Activated CD8-positive, alpha-beta memory T cell treated with anti-CD3 and anti-CD28 coated beads, Interleukin-2, amount 50 U/mL, for 48 hours (primary cell): ENCODE data around the gene SLC4A1.

Experiments
- DNase-seq: peaks from one replicate; pipeline ENCODE4 v3.0.0-alpha.2; 2020

SLC4A1 gene

DNA sequence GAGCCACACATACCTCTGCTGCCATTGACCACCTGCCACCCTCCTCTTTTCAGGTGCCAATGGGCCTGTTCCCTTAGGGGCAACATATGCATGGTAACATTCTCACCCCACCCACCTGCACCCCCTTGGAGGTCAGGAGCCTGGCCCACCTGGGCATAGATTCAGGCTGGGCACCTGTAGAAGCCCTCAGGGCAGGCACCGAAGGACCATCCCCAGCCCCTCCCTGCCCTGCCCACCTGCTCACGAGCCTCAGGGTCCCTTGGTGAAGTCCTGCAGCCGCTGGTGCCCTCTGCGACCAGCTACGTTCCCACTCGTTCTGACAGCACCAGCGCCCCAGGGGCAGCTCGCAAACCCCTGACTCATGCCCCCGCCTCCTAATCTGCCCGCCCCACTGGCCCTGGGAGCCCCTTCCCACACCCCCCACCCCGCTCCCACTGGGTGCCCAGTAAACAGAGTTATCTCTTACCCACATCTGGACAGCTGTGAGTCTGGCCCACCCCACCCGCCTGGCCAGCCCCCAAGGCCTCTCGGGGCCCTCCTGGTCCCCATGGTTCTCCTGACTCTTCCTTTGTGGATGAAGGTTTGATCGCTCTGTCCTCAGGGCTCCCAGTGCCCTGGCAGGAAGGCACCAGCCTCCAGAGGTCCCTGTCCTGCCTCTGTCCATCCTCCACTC is at the start of gene SLC4A1:
TSS of gene SLC4A1 (minus strand) at position 318 of the 673 bp plus-strand sequence. CDS start 5,269 bp downstream, outside the sequence.
- no peak for DNase-seq

DNA sequence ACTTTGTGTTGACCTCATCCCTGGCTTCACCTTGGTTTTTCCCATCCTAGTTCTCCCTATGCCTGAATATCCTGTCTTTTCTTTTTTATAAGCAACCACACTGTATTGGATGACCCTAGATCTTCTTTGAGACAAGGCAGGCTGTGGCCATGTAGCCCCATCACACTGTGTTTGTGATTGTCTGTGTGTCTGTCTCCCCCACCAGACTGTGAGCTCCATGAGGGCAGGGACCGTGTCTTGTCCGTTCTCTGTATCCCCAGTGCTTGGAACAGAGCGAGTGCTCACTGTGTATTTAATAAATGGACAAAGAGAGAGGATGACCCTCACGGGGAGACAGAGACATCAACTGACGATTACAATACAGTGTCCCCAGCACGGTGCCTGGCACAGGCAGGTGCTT is 49.6 kb upstream of the SLC4A1 start:
- no peak for DNase-seq

DNA sequence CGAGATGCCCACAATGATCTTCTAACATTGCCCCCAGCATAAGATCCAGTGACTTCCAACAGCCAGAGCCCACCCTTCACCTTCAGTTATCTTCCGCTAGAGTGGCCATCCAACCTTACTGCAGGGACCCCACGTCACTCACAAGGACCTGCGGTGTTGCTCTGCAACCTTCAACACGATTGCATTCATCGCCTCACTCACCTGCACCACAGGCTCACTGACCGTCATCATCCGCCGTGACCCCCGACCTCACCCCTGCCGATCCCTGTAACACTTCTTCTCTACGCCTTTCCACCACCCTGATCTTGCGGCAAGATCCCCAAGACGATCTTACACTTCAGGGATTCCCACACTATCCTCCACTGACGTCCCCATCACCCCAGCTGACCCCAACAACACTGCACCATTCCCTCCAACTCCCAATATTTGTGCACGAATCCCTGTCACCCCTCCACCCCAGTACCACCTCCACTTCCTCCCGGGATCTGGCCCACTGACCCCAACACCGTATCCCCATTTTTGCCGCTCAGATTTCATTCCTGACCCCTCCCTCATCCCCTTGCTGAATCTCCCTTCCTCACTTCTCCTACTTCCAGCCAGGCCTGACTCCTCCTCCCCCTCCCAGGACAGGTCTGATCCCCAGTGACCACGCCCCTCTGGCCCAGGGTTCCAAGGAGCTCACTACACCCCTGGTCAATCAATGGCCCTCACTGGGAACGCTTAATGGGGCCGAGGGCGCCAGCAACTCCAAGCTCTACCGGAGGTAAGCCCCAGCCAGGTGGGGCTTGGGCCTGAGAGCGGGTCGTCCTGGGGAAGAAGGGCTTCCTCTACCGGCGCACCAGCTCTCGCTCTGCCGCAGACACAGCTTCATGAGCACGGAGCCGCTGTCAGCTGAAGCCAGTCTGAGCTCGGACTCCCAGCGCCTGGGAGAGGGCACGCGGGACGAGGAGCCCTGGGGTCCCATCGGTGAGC is 48.1 kb upstream of the SLC4A1 start:
- DNase-seq, result no peak

DNA sequence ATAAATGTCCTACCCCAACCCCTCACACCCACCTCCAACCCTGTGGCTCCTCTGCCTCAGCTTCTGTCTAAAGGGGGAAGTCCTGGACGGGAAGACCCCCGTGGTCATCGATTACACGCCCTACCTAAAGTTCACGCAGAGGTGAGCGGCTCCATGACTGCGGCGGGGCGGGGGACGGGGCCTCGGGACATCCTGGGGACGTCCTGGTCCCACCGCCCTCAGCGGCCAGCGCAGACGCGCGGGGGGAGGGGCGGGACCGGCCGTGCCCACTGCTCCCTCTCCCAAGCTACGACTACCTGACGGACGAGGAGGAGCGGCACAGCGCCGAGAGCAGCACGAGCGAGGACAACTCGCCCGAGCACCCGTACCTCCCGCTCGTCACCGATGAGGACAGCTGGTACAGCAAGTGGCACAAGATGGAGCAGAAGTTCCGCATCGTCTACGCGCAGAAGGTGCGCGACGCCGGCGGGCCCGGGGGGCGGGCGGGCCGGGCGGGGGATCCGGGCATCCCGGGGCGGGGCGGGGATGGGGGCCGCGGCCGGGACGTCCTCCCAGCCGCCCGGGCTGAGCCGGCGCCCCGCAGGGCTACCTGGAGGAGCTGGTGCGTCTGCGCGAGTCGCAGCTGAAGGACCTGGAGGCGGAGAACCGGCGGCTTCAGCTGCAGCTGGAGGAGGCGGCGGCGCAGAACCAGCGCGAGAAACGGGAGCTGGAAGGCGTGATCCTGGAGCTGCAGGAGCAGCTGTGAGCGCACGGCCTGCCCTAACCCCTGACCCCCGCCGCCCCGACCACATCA is 47.1 kb upstream of the SLC4A1 start:
- peak; percentile 74 for DNase-seq

DNA sequence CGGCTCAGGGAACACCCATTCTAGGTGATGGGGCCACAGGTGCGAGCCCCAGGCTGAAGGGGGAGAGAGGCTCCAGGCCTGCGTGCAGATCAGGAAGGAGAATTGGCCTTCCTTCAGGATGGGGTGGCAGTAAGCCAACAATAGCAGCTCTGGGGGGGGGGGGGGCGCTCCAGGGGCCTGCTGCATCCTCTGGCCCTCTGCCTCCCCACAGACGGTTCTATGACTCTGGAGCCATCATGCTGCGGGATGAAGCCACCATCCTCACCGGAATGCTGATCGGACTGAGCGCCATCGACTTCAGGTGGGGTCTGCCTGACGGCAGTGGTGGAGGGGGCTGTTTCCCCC is 46.6 kb upstream of the SLC4A1 start:
- no peak for DNase-seq

DNA sequence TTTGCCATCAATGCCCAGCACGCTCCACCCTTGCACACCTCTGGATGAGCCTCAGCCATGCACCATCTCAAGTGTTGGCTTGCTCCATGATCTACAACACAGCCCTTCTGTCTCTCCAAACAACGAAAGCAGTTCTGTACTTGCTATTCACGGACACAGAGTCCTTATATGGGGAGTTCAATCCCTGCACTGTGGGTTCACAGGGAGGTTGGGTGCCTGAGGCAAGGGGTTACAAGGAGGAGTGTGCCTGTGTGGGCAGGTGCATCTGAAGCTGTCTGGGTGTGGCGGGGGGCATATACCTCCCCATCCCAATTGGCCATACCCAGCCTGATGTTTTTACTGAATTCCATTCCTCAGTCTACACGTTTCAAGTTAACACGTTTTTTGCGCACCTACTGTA is 46.1 kb upstream of the SLC4A1 start:
- no peak for DNase-seq

DNA sequence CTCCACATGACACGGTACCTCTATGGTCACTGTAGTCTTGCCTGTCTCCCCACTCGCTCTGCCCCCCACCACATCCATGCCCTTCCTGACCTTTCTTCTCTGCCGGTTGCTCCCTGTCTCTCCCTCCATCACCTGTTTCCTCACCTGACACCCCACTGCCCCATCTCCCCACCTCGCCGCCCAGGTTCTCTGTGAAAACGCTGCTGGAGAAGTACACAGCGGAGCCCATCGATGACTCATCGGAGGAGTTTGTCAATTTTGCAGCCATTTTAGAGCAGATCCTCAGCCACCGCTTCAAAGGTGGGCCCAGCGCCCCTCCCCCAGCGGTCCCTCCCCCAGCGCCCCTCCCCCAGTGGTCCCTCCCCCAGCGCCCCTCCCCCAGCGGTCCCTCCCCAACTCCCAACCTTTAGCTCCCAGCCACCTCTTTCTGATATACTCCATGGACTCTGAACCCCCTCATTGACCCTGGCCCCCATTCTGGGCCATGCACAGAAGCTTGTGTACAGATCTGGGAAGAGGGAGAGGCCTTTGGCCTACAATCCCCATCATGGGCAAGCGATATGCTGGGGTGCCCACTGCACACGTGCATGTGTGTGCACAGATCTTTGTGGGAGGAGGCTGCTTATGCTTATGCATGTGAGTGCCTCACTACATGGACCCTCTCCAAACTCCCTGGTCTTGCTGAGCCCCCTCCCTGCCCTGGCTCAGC is 44.6 kb upstream of the SLC4A1 start:
- no peak for DNase-seq

DNA sequence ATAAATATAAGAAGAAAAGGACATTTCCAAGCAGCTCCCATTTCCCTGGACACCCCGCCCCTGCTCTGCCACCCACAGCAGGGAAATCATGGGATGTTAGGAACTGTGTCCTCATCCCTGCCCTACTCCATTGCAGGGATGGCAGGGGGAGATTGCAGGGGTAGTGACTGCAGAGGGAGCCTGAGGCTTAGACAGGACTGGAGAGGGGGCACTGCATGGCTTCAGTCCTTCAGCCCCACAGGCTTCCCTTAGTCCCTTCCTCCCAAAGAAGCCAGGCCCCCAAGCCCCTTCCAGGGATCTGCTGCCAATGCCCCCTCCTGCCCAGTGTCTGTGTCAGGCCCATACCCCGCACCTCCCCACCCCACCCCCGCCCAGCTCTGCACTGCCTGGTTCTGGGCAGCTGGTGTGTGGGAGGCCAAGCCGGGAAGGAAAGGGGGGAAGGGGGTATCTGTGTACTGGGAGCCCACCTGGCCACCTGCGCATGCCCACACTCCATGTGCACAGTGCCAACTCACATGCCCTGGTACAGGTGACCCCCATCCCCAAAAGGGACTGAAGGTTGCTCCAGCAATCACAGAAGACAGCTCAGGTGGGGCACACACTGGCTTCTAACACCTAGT is 43.7 kb upstream of the SLC4A1 start:
- no peak for DNase-seq

DNA sequence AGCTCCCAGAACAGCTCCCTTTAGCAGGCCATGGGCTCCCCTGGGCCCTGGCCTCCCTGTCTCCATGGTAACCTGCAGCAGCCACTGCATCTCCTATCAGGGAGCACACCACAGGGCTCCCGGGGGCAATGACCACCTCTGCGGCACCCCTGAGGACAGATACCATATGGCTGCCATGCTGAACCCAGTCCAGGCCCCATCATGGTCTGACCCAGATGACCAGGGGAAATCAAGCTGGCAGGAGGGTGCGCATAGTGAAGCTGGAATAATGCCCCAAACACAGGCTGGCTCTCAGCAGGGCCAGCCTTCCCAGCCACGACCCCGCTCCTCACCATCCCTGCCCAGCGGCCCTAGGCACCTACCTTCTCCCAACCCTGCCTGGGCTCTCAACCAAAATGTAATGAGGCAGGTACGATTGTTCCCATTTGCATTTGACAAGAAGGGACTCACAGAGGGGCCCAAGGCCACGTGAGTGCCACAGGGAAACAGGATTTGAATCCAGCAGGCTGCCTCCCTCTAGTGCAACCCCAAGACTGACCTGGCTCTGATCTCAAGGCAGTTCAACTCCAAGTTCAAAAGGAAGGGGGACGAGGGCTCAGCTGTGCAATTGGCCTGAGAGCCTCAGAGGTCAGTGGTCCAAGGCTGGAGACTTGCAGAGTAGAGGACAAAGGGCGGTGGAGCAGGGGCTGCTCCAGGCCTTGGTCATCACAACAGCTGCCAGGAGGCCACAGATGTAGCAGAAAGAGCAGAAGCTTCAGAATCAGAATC is 42.9 kb upstream of the SLC4A1 start:
- no peak for DNase-seq

DNA sequence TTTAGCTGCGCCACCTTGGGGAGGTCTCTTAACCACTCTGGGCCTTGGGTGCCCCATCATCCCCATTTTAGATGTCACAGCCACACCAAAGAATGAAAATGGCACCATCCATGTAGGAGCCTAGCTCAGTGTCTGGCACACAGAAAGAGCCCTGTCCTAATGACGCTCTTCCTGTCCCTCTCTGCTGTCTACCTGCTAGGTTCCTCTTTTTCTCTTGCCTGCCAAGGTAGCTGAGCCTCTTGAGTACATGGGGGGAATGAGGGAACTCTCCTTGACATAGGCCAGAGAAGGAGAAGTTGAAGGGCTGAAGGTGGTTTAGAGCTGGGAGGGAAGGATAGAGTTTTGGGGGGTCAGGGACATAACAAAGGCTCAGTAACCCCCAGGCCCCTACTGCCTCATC is 42.3 kb upstream of the SLC4A1 start:
- DNase-seq, result no peak

DNA sequence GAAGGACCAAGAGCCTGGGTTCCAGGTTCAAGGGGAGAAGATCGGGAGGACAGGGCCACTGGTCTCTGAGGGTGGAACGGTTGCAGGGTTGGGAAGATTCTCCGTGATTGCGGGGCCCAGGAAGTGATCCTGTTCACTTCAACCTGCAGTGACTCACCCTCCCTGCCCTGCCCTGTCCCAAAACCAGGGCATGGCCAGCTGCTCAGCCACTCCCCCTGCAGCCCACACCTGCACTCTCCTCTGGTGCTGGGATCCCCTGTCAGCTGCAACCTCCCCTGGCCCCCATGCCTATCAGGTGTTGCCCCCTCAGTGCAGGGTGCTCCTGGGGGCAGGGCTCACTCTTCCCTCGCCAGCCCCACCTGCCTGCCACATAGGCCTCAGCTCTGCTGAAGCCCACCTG is 41.5 kb upstream of the SLC4A1 start:
- DNase-seq, result no peak

DNA sequence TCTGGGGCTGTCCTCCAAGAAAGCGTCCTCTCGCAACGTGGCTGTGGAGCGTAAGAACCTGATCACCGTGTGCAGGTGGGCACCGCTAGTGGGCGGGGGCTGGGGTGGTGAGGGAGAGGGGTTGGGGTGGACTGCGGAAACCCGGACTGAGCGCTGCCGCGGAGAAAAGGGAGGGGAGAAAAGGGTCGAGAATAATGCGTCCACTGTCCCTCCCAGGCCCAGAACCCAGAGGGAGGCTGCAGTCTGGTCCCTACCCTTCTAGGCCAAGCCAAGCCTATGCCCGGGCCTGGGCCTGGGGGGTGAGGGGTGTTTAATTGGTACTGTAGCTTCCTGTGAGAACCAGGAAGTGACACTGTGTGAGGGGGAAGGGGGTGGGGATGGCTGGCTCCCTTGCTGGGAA is 40.9 kb upstream of the SLC4A1 start:
- no peak for DNase-seq

DNA sequence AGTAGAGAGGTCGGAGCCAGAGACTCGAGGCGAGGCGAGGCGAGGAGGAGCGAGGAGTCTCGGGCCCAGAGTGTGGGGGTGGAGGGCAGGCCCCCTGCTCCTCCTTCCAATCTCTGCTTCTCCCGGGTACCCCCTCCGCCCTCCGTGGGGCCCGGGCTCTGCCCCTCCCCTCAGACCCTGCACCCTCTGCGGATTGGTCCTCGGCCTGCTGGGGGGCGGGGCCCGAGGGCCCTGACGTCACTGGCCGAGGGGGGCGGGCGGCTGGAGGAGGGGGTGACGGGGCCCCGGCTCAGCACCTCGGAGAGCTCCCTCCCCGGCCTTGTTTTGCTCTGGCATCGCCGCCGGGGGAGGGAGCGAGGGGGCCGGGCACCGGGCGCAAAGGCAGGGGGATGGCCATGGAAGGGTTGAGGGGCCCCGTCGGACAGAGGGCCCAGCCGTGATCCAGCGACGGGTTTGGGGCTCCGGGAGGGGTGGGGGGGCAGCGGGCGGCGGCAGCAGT is 40.4 kb upstream of the SLC4A1 start, which contains the start of gene RUNDC3A:
TSS of gene RUNDC3A (plus strand) at position 282 of the 499 bp plus-strand sequence. CDS start 232 bp downstream, outside the sequence.
- DNase-seq, result peak; percentile 94

DNA sequence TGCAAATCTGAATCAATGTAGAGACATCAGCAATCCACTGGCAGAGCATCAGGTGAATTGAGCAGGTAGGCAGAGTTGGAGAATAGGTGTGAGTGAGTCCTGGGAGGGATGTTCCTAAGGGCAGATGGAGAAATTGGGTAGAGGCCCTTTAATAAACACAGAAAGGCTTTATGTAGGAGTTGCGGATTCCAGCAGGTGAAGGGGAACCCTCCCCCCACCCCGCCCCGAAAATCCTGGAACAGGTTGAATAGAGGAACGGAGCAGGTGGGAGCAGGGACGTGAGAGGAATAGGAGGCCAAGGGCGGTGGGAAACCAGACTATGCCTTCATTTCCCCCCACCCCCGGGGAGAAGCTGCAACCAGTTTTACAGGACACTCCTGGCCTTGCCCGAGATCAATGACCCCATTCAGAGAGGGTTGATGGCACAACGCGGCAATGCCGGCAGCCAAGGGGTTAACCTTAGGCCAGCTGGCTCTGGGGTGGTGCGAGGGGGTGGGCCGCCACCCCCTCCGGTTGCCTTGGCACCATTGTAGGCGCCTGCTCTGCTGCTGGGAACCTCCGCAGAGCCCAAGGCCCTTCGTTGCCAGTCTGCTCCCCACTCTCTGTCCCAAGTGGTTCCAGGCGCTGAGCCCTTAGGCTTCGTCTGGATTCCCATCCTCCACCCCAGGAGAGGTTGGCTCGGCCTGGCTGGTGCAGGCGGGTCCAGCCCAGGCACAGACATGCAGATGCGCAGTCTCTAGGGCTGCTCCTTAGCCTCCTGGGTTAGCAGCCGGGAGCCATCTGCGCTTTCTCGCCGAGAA is 39.7 kb upstream of the SLC4A1 start:
- DNase-seq, result no peak

DNA sequence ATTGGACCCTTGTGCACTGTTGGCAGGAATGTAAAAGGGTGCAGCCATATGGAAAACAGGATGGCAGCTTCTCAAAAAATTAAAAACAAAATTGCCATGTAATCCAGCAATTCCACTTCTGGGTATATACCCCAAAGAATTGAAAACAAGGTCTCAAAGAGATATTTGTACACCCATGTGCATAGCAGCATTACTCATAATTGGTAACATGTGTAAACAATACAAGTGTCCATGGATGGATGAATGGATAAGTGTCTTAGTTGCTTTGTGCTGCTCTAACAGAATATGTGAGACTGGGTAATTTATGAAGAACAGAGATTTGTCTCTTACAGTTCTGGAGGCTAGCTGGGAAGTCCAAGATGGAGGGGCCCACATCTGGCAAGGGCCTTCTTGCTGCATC is 36.7 kb upstream of the SLC4A1 start:
- no peak for DNase-seq

DNA sequence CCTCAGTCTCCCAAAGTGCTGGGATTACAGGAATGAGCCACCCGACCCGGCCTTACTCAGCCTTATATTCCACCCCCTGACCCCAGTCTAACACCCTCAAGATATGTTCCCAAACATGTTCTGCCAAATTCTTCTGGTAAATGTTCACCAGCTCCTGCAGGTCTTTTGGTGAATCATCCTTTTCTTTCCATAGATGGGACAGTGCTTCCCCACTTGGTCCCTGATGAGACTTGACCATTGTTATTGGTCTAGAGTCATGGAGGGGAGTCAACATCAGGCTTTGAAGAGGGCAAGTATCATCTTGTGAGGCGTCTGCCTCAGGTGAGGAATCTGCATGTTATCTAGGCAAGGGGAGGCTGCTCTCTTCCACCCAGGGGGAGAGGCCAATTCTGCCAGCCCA is 30.0 kb upstream of the SLC4A1 start:
- no peak for DNase-seq

DNA sequence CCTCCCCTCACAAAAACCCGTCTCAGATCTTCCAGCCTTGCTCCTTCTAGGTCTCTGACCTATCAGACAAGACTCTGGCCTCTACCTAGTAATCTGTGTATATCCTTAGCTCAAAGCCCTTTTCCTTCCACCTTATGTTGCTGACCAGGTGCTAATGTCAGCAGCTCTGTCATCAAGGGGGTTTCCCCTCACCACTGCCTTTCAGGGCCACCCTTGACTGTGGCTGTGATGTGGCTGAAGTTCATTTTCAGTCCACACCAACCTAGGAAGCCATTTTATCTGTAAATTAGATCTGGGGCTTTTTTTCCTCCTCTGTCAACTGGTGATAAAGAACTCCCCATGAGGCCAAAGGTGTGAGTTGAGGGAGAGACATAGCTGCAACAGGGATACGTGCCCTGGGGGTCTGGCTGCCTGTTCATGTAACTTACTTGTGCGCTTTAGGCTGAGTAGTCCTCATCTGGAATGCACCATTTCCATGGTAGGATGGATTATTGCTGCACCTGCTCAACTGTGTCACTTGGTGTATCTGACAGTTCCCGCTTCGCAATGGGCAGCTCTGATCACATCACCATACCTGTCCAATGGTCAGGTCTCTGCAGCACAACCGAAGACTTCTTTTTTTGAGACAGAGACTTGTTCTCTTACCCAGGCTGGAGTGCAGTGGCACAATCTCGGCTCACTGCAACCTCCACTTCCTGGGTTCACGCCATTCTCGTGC is 25.7 kb upstream of the SLC4A1 start:
- DNase-seq, result no peak

DNA sequence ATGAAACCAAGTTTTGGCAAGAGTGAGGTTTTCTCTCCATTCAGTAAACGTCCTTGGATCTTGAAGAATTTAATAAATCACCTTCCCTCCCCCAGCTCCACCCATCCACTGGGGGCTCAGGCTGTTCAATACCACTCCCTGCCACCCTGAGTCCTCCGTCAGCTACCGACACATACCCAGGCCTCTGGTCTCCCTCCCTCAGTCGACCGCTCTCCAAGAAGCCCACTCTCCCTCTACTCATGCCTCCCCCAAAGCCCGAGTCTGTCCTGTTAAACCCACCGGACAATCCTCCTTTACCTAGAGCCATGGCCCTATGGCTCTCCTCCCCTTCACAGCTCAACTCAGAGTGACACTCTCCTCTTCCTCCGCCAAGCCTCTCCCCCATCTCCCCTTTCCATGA is 19.7 kb upstream of the SLC4A1 start:
- DNase-seq, result no peak

DNA sequence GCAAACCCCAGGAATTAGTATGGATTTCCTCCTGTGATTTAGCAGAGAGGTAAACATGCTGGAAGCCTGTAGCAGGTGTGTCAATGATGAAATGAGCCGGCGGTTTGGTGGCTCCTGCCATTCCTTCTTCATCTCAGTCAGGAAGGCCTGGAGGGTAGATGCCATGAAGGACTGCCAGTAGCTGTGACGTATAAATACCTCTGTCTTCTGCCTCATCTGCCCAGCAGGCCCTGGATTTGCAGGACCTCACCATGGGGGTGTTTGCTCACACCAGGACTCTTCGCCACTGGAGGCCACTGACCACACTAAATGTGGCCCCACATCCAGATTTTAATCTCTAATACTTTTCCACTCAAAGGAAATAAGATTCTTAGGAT is 16.1 kb upstream of the SLC4A1 start:
- DNase-seq, result no peak
